GM23338 (cell line): ENCODE results near the gene AGER. TPM values are rescaled to one million over a fixed set of nuclear protein-coding genes. Genes with fewer than 3 reads are reported as not detected.

Experiments
- ATAC-seq: fragments of 200-7000 bp; cut with Tn5 transposase; 3 replicates; pipeline ENCODE4 v1.9.1; 2020
- DNase-seq: peaks from one replicate; pipeline ENCODE4 v3.0.0-alpha.2; 2015; ENCODE audit warnings: low spot score
- H2AFZ ChIP-seq: fragments of 200-600 bp; sonication (generic); 2 replicates; pipeline ENCODE4 v1.8.0; 2016; ENCODE audit warnings: antibody characterized with exemption, mild to moderate bottlenecking, moderate library complexity
- H3F3A ChIP-seq: fragments of 200-600 bp; sonication (generic); replicated peaks from 2 replicates; pipeline ENCODE4 v1.8.0; 2017; ENCODE audit warnings: antibody characterized with exemption, mixed run types, low read depth
- H3K27ac ChIP-seq: fragments of 200-600 bp; sonication (generic); 2 replicates; pipeline ENCODE4 v1.6.1; 2016; ENCODE audit warnings: low read depth
- H3K27me3 ChIP-seq: fragments of 200-600 bp; sonication (generic); 2 replicates; pipeline ENCODE4 v1.8.0; 2016; ENCODE audit warnings: mild to moderate bottlenecking, mixed run types, moderate library complexity; ENCODE audit not compliant: insufficient read depth
- H3K36me3 ChIP-seq: fragments of 200-600 bp; sonication (generic); 2 replicates; pipeline ENCODE4 v1.8.0; 2016; ENCODE audit warnings: mild to moderate bottlenecking; ENCODE audit not compliant: insufficient read depth
- H3K4me1 ChIP-seq: fragments of 200-600 bp; sonication (generic); 2 replicates; pipeline ENCODE4 v1.8.0; 2016; ENCODE audit warnings: mild to moderate bottlenecking, moderate library complexity; ENCODE audit not compliant: insufficient read depth
- H3K4me2 ChIP-seq: fragments of 200-600 bp; sonication (generic); 2 replicates; pipeline ENCODE4 v1.7.1; 2017; ENCODE audit warnings: mixed run types
- H3K4me3 ChIP-seq: fragments of 200-600 bp; sonication (generic); 2 replicates; pipeline ENCODE4 v1.6.1; 2016; ENCODE audit warnings: mixed run types
- H3K79me2 ChIP-seq: fragments of 200-600 bp; sonication (generic); replicated peaks from 2 replicates; pipeline ENCODE4 v1.8.0; 2017; ENCODE audit warnings: mild to moderate bottlenecking; ENCODE audit not compliant: insufficient read depth
- H3K9me2 ChIP-seq: fragments of 200-600 bp; sonication (generic); 2 replicates; pipeline ENCODE4 v1.8.0; 2017; ENCODE audit not compliant: insufficient read depth
- H4K20me1 ChIP-seq: fragments of 200-600 bp; sonication (generic); replicated peaks from 2 replicates; pipeline ENCODE4 v1.8.0; 2017; ENCODE audit warnings: mild to moderate bottlenecking; ENCODE audit not compliant: insufficient read depth
- H3K27ac Mint-ChIP-seq: 2 replicates; pipeline ENCODE4 v1.8.0; 2020; ENCODE audit warnings: inconsistent platforms, mild to moderate bottlenecking, moderate library complexity, mixed read lengths
- H3K27me3 Mint-ChIP-seq: 3 replicates; pipeline ENCODE4 v1.8.0; 2022; ENCODE audit warnings: low read depth, mild to moderate bottlenecking, moderate library complexity, mixed read lengths, inconsistent platforms; ENCODE audit not compliant: insufficient read depth, poor library complexity
- H3K36me3 Mint-ChIP-seq: 3 replicates; pipeline ENCODE4 v1.8.0; 2021; ENCODE audit warnings: low read depth, mild to moderate bottlenecking, inconsistent platforms, moderate library complexity, mixed read lengths
- H3K4me1 Mint-ChIP-seq: 3 replicates; pipeline ENCODE4 v1.8.0; 2020; ENCODE audit warnings: mild to moderate bottlenecking, inconsistent platforms, mixed read lengths
- H3K4me3 Mint-ChIP-seq: 3 replicates; pipeline ENCODE4 v1.8.0; 2021; ENCODE audit warnings: moderate library complexity, mild to moderate bottlenecking, inconsistent platforms, mixed read lengths
- H3K9me3 Mint-ChIP-seq: 3 replicates; pipeline ENCODE4 v1.8.0; 2020; ENCODE audit warnings: moderate library complexity, mild to moderate bottlenecking, inconsistent platforms, mixed read lengths
- CREB1 ChIP-seq: fragments of 250-450 bp; sonication (Bioruptor Pico); IDR thresholded peaks from 2 replicates; pipeline ENCODE4 v1.5.0; 2020; ENCODE audit warnings: low read depth, mild to moderate bottlenecking, moderate library complexity
- EZH2 ChIP-seq: fragments of 200-600 bp; sonication (generic); IDR thresholded peaks from one replicate; pipeline ENCODE4 v1.8.0; 2017; ENCODE audit warnings: antibody characterized with exemption, mild to moderate bottlenecking, low read depth; ENCODE audit not compliant: unreplicated experiment
- JUNB ChIP-seq: IDR thresholded peaks from one replicate; pipeline ENCODE4 v1.6.1; 2016; ENCODE audit warnings: antibody characterized with exemption; ENCODE audit not compliant: unreplicated experiment
- NANOG ChIP-seq: IDR thresholded peaks from 2 replicates; pipeline ENCODE4 v1.6.1; 2016; ENCODE audit warnings: antibody characterized with exemption, borderline replicate concordance
- POLR2AphosphoS5 ChIP-seq: IDR thresholded peaks from 2 replicates; pipeline ENCODE4 v1.6.1; 2016; ENCODE audit warnings: antibody characterized with exemption, low read depth
- STAT1 ChIP-seq: IDR thresholded peaks from one replicate; pipeline ENCODE4 v1.6.1; 2016; ENCODE audit warnings: antibody characterized with exemption; ENCODE audit not compliant: unreplicated experiment
- ZNF331 ChIP-seq: fragments of 250-450 bp; sonication (Bioruptor Pico); IDR thresholded peaks from 2 replicates; pipeline ENCODE4 v1.5.0; 2020; ENCODE audit warnings: low read depth, mild to moderate bottlenecking, moderate library complexity
- polyA plus RNA-seq: library from polyadenylated mRNA; unstranded; fragments of >200 nt; fragmentation: Nextera tagmentation; extraction: Ambion mirVana; gene quantifications from 2 replicates; pipeline ENCODE4 v1.2.1, GENCODE V29; 2016
- total RNA-seq: library from RNA; depleted of rRNA; stranded (reverse); fragments of >200 nt; shearing (Covaris generic); gene quantifications from 2 replicates; pipeline ENCODE4 v1.2.3, GENCODE V29; 2014
- TF ChIP-seq, protein P1 (sequence below): IDR thresholded peaks from 2 replicates; pipeline ENCODE4 v1.6.1; 2016; ENCODE audit warnings: antibody characterized with exemption
- TF ChIP-seq, protein P2 (sequence below): IDR thresholded peaks from one replicate; pipeline ENCODE4 v1.6.1; 2018; ENCODE audit warnings: antibody characterized with exemption; ENCODE audit not compliant: unreplicated experiment

AGER gene
- total and polyA plus RNA-seq, 2 experiments from 2014 or later, result 2.3 to 3.4 TPM

DNA sequence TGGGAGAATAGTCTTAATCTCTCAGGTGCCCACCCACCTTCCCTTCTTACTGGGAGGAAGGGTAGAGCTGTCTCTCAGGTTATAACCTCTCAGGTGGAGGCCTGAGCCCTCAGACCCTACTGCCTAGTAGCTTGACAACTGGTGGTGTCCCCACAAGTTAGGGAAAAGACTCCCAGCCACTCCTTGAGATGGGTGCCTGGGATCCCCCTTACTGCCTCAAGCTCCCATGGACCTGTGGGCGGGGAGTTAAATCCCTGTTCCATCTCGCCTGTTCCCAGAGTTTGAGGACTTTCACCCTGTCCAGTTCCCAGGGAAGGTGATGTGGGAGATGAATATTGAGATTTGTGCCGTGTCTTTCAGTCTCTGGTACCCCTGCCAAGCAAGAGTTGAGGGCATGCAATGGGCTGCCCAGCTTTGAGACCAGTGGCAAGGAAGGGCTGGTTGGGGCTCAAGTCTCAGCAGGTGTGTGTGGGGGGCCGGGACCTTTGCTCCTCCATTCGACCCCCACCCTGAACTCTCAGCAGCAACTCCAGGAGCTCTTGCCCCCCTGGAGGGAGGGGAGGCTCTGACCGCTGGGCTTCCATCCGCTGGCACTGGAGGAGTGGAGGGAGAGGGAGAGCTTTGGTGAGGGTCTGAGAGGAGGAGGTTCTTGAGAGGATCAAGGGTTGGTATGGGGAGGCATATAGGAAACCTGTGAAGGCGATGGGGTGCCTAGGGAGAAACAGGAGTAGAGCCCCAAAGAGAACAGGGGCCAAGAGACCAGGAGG, 7.0 kb upstream of the AGER start:
- Mint-ChIP-seq H3K27me3 (peaks cover 30% of the 10 kb centered on the region), H3K4me3 (peak overlapping the region; percentile 48), H3K36me3 (peaks cover 30% of the 10 kb centered on the region), H3K4me1 (peaks cover 62% of the 10 kb centered on the region), H3K27ac (peak overlapping the region; percentile 78), H3K9me3 (no peaks in the 10 kb centered on the region; the same call in 2 of the 3 replicates)
- Histone ChIP-seq H3F3A (peaks cover 21% of the 10 kb centered on the region), H3K36me3 (peaks cover 3% of the 10 kb centered on the region; the same call in 1 of the 2 replicates), H3K4me1 (peaks cover 51% of the 10 kb centered on the region), H3K79me2 (peaks cover 12% of the 10 kb centered on the region), H3K9me2 (no peaks in the 10 kb centered on the region), H3K27ac (0 out of 2 replicates have a peak overlapping the region, but pooled peaks have one; percentile 32), H3K27me3 (no peaks in the 10 kb centered on the region), H3K4me2 (peak overlapping the region; percentile 89; the same call in 1 of the 2 replicates), H3K4me3 (no peak overlapping the region; the same call in 1 of the 2 replicates), H4K20me1 (no peaks in the 10 kb centered on the region), H2AFZ (no peak overlapping the region)
- ATAC-seq (no peak), DNase-seq (no peak)
- TF ChIP-seq, protein P1, sequence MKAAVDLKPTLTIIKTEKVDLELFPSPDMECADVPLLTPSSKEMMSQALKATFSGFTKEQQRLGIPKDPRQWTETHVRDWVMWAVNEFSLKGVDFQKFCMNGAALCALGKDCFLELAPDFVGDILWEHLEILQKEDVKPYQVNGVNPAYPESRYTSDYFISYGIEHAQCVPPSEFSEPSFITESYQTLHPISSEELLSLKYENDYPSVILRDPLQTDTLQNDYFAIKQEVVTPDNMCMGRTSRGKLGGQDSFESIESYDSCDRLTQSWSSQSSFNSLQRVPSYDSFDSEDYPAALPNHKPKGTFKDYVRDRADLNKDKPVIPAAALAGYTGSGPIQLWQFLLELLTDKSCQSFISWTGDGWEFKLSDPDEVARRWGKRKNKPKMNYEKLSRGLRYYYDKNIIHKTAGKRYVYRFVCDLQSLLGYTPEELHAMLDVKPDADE, result no peak
- TF ChIP-seq POLR2AphosphoS5, result no peak
- no peak for TF ChIP-seq JUNB
- TF ChIP-seq, protein P2, sequence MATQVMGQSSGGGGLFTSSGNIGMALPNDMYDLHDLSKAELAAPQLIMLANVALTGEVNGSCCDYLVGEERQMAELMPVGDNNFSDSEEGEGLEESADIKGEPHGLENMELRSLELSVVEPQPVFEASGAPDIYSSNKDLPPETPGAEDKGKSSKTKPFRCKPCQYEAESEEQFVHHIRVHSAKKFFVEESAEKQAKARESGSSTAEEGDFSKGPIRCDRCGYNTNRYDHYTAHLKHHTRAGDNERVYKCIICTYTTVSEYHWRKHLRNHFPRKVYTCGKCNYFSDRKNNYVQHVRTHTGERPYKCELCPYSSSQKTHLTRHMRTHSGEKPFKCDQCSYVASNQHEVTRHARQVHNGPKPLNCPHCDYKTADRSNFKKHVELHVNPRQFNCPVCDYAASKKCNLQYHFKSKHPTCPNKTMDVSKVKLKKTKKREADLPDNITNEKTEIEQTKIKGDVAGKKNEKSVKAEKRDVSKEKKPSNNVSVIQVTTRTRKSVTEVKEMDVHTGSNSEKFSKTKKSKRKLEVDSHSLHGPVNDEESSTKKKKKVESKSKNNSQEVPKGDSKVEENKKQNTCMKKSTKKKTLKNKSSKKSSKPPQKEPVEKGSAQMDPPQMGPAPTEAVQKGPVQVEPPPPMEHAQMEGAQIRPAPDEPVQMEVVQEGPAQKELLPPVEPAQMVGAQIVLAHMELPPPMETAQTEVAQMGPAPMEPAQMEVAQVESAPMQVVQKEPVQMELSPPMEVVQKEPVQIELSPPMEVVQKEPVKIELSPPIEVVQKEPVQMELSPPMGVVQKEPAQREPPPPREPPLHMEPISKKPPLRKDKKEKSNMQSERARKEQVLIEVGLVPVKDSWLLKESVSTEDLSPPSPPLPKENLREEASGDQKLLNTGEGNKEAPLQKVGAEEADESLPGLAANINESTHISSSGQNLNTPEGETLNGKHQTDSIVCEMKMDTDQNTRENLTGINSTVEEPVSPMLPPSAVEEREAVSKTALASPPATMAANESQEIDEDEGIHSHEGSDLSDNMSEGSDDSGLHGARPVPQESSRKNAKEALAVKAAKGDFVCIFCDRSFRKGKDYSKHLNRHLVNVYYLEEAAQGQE, result no peak
- TF ChIP-seq NANOG, result no peak
- no peak for TF ChIP-seq STAT1
- TF ChIP-seq CREB1, result no peak
- TF ChIP-seq EZH2, result no peak

DNA sequence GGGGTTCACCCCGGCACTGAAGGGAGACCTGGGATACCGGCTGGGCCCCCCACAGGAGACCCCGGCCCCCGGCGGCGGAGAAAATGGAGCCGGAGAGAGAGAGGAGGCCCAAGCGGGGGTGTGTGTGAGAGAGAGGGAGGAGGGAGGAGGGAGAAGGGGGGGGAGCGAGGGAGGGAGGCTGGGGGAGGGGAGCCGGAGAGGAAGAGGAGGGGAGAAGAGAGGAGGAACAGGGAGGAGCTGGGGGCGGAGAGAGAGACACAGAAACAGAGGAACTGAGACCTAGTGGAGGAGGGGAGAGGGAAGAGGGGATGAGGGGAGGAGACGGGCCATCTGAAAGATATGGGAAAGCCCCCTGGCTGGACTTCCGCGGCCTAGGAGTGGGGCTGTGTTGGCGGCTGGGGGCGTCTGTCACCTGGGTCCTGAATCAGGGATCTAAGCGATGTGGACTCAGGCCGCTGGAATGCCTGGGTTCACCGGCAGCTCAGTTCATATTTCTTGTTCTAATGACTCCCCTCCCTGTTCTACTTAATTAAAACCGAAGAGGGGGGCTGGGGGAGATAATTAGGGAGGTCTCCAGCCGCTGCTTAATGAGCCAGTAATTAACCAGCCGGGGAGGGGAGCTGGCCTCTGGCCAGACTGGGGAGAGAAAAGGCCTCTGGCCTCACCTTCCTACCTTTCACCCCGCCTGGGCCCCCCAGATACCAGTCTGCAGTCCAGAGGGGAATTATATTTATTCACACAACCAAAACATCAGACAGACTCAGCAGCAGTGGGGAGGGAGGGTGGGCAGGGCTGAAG, 6.2 kb upstream of the AGER start, which contains the start of gene PBX2:
Gene PBX2 (minus strand): TSS at position 149 of the 798 bp plus-strand sequence. CDS start 287 bp downstream, outside the sequence.
- ATAC-seq, result peak; percentile 65
- Mint-ChIP-seq H3K4me3 (peak within 1 kb of the TSS; percentile 89), H3K36me3 (peaks cover 37% of the 10 kb centered on the region), H3K27ac (peak within 1 kb of the TSS; percentile 95), H3K4me1 (peaks cover 69% of the 10 kb centered on the region), H3K9me3 (no peaks in the 10 kb centered on the region; the same call in 2 of the 3 replicates), H3K27me3 (peaks cover 27% of the 10 kb centered on the region)
- Histone ChIP-seq H3K4me1 (peaks cover 51% of the 10 kb centered on the region), H3K4me2 (peak within 1 kb of the TSS; percentile 89), H3K79me2 (peaks cover 12% of the 10 kb centered on the region), H3K27me3 (no peaks in the 10 kb centered on the region), H3K9me2 (no peaks in the 10 kb centered on the region), H3K27ac (peak within 1 kb of the TSS; percentile 32; the same call in 1 of the 2 replicates), H3F3A (peaks cover 23% of the 10 kb centered on the region), H3K36me3 (peaks cover 3% of the 10 kb centered on the region; the same call in 1 of the 2 replicates), H4K20me1 (no peaks in the 10 kb centered on the region), H2AFZ (no peak within 1 kb of the TSS), H3K4me3 (peak within 1 kb of the TSS; percentile 66)
- peak; percentile 93 for DNase-seq
- TF ChIP-seq ZNF331 (CRISPR knock-in tag) (no peak), POLR2AphosphoS5 (peak; percentile 40)
- TF ChIP-seq, protein P1, result no peak
